ENCODE data around the gene JARID2.

- TF ChIP-seq, protein P1, sequence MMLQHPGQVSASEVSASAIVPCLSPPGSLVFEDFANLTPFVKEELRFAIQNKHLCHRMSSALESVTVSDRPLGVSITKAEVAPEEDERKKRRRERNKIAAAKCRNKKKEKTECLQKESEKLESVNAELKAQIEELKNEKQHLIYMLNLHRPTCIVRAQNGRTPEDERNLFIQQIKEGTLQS (IDR thresholded peaks at IDR 0.05): no peak
- TF ChIP-seq SP1 (IDR thresholded peaks at IDR 0.05) (no peak), JUND (IDR thresholded peaks at IDR 0.05) (no peak), TAF1 (conservative IDR thresholded peaks at IDR 0.05) (no peak)
- TF ChIP-seq, protein P2, sequence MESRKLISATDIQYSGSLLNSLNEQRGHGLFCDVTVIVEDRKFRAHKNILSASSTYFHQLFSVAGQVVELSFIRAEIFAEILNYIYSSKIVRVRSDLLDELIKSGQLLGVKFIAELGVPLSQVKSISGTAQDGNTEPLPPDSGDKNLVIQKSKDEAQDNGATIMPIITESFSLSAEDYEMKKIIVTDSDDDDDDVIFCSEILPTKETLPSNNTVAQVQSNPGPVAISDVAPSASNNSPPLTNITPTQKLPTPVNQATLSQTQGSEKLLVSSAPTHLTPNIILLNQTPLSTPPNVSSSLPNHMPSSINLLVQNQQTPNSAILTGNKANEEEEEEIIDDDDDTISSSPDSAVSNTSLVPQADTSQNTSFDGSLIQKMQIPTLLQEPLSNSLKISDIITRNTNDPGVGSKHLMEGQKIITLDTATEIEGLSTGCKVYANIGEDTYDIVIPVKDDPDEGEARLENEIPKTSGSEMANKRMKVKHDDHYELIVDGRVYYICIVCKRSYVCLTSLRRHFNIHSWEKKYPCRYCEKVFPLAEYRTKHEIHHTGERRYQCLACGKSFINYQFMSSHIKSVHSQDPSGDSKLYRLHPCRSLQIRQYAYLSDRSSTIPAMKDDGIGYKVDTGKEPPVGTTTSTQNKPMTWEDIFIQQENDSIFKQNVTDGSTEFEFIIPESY (IDR thresholded peaks at IDR 0.05): no peak
These were observed 102.7 kb downstream of the JARID2 start for GRCh38 chr6:15348528-15348927.

Data from liver (tissue), 2 donors.